ENCODE measurements around the gene AFP.

Gene AFP

GRCh38 chr4:73459048-73459421 lies 23.0 kb downstream of the AFP start:
- DNase-seq (ENCODE audit: low read depth) = no peak

GRCh38 chr4:73460913-73461522 lies 25.0 kb downstream of the AFP start:
- no peak for DNase-seq (ENCODE audit: low read depth)

- no peak for DNase-seq (ENCODE audit: low read depth)
Observed at GRCh38 chr4:73468170-73468569, 32.1 kb downstream of the AFP start.

- DNase-seq (ENCODE audit: low read depth) = no peak
Observed at GRCh38 chr4:73470728-73471127, 34.7 kb downstream of the AFP start.

- DNase-seq (ENCODE audit: low read depth) = no peak
Observed at GRCh38 chr4:73477176-73477575, 41.2 kb downstream of the AFP start.

- no peak for DNase-seq (ENCODE audit: low read depth)
Observed at GRCh38 chr4:73479323-73479722, 43.3 kb downstream of the AFP start.

- no peak for DNase-seq (ENCODE audit: low read depth)
Observed at GRCh38 chr4:73481358-73481757, 45.3 kb downstream of the AFP start, which contains the start of gene AFM. Gene AFM, plus strand, starts transcription at chr4:73481745. Its CDS starts 31 bp downstream, at chr4:73481776.

GRCh38 chr4:73485085-73485484 lies 49.1 kb downstream of the AFP start:
- no peak for DNase-seq (ENCODE audit: low read depth)

- DNase-seq (ENCODE audit: low read depth) = no peak
Observed at GRCh38 chr4:73485596-73485995, 49.6 kb downstream of the AFP start.

GRCh38 chr4:73486497-73486896 lies 50.5 kb downstream of the AFP start:
- no peak for DNase-seq (ENCODE audit: low read depth)

- no peak for DNase-seq (ENCODE audit: low read depth)
Observed at GRCh38 chr4:73487233-73487632, 51.2 kb downstream of the AFP start.

- DNase-seq (ENCODE audit: low read depth) = no peak
Observed at GRCh38 chr4:73499996-73500765, 64.2 kb downstream of the AFP start.

GRCh38 chr4:73501664-73502265 lies 65.7 kb downstream of the AFP start:
- no peak for DNase-seq (ENCODE audit: low read depth)

- DNase-seq (ENCODE audit: low read depth) = no peak
Observed at GRCh38 chr4:73505567-73505966, 69.5 kb downstream of the AFP start.

Measured in T follicular helper cell (primary cell).